A673 (cell line): ENCODE measurements around the gene ZFR. TPM values are rescaled to one million over a fixed set of nuclear protein-coding genes. Genes with fewer than 3 reads are reported as not detected.

Source experiments
- BruUV-seq: library from RNA; stranded (reverse); fragments of 400-500 nt; replicated peaks from 2 replicates; lab custom pipeline; 2021; lab: Mats Ljungman, UMichigan
- CTCF ChIA-PET: fragments of 300-600 bp; sonication (Branson Sonifier 250); formaldehyde crosslinking; loops from one replicate; lab custom pipeline; 2022; ENCODE audit warnings: antibody characterized with exemption; lab: Charles Lee
- POLR2A ChIA-PET: fragments of 300-600 bp; sonication (Branson Sonifier 250); formaldehyde crosslinking; loops from one replicate; lab custom pipeline; 2022; ENCODE audit warnings: antibody characterized with exemption; ENCODE audit not compliant: low non-redundant PET; lab: Charles Lee
- DNase-seq: peaks from one replicate; pipeline ENCODE4 v3.0.0-alpha.2; 2015; ENCODE audit warnings: low spot score
- H3K27ac ChIP-seq: fragments of 200-600 bp; sonication (generic); 2 replicates; pipeline ENCODE4 v1.5.1; 2016; ENCODE audit warnings: mixed run types, low read depth, mild to moderate bottlenecking, mixed read lengths, antibody characterized with exemption, low read length; ENCODE audit not compliant: poor library complexity, severe bottlenecking
- H3K27me3 ChIP-seq: fragments of 200-600 bp; sonication (generic); replicated peaks from 2 replicates; pipeline ENCODE4 v1.6.1; 2017; ENCODE audit warnings: mixed run types, low read depth, mild to moderate bottlenecking, mixed read lengths, antibody characterized with exemption, low read length; ENCODE audit not compliant: insufficient read depth, poor library complexity
- H3K36me3 ChIP-seq: fragments of 200-600 bp; sonication (generic); 2 replicates; pipeline ENCODE4 v1.6.1; 2016; ENCODE audit warnings: mixed run types, mild to moderate bottlenecking, mixed read lengths, antibody characterized with exemption, low read length; ENCODE audit not compliant: insufficient read depth, poor library complexity, severe bottlenecking
- H3K4me1 ChIP-seq: fragments of 200-600 bp; sonication (generic); 2 replicates; pipeline ENCODE4 v1.6.1; 2017; ENCODE audit warnings: mixed run types, mild to moderate bottlenecking, mixed read lengths, antibody characterized with exemption, low read length; ENCODE audit not compliant: insufficient read depth, poor library complexity, severe bottlenecking
- H3K4me3 ChIP-seq: fragments of 200-600 bp; sonication (generic); 2 replicates; pipeline ENCODE4 v1.5.1; 2016; ENCODE audit warnings: low read depth, mixed run types, mild to moderate bottlenecking, mixed read lengths, low read length; ENCODE audit not compliant: poor library complexity, severe bottlenecking
- H3K9me3 ChIP-seq: fragments of 200-600 bp; sonication (generic); 2 replicates; pipeline ENCODE4 v1.6.1; 2016; ENCODE audit warnings: mixed run types, low read depth, mild to moderate bottlenecking, mixed read lengths, antibody characterized with exemption, low read length; ENCODE audit not compliant: poor library complexity, severe bottlenecking
- CTCF ChIP-seq: fragments of 300-800, 200-600 bp; sonication (generic); conservative IDR thresholded peaks from 2 replicates; pipeline ENCODE4 v1.5.1; 2017; ENCODE audit warnings: low read depth, mild to moderate bottlenecking, antibody characterized with exemption, low read length, moderate library complexity, mixed read lengths
- EZH2 ChIP-seq: fragments of 200-600 bp; sonication (generic); IDR thresholded peaks from 2 replicates; pipeline ENCODE4 v1.6.1; 2017; ENCODE audit warnings: borderline replicate concordance, low read depth, mild to moderate bottlenecking, mixed read lengths, antibody characterized with exemption, low read length; ENCODE audit not compliant: poor library complexity, severe bottlenecking
- intact Hi-C: fragments of 100-400 bp; cut with micrococcal nuclease; formaldehyde crosslinking; loops from one replicate; pipeline ENCODE4 v1.10.0; 2022; ENCODE audit not compliant: unreplicated experiment
- total RNA-seq: library from RNA; stranded (reverse); gene quantifications from 2 replicates; pipeline ENCODE4 v1.2.3, GENCODE V29; 2021

Gene ZFR
- total RNA-seq, 1 experiment from 2014 or later: 110 TPM

GRCh38 chr5:32355686-32356085 lies 88.9 kb downstream of the ZFR start:
- no peak for DNase-seq
- ChIA-PET CTCF (interaction anchor here (0.6 kb wide), 1 partner anchor 328 kb away, joined by 6 read pairs; no protein-coding TSS in a partner anchor), POLR2A (no interaction called here)
- no peak for TF ChIP-seq EZH2
- no peak for TF ChIP-seq CTCF
- no TSS peak for BruUV-seq
- peaks cover 34% of the 10 kb centered on the region for H3K36me3 ChIP-seq
- H3K27ac ChIP-seq: no peak overlapping the region
- H3K9me3 ChIP-seq: no peaks in the 10 kb centered on the region
- H3K27me3 ChIP-seq: no peaks in the 10 kb centered on the region
- intact Hi-C loops: no loop called here
- no peaks in the 10 kb centered on the region for H3K4me1 ChIP-seq
- no peak overlapping the region for H3K4me3 ChIP-seq

GRCh38 chr5:32353420-32353819 lies 91.1 kb downstream of the ZFR start:
- intact Hi-C loops: no loop called here
- Histone ChIP-seq H3K27me3 (no peaks in the 10 kb centered on the region), H3K27ac (no peak overlapping the region), H3K4me1 (no peaks in the 10 kb centered on the region), H3K9me3 (no peaks in the 10 kb centered on the region), H3K36me3 (peaks cover 21% of the 10 kb centered on the region), H3K4me3 (no peak overlapping the region)
- POLR2A ChIA-PET: no interaction called here
- CTCF ChIA-PET: no interaction called here
- BruUV-seq: no TSS peak
- no peak for DNase-seq
- TF ChIP-seq EZH2 (no peak), CTCF (no peak)

- no peak for DNase-seq
- no TSS peak for BruUV-seq
- Histone ChIP-seq H3K4me1 (no peaks in the 10 kb centered on the region), H3K27me3 (no peaks in the 10 kb centered on the region), H3K4me3 (no peak overlapping the region), H3K36me3 (peaks cover 17% of the 10 kb centered on the region), H3K9me3 (no peaks in the 10 kb centered on the region), H3K27ac (no peak overlapping the region)
- CTCF ChIA-PET: no interaction called here
- TF ChIP-seq CTCF (no peak), EZH2 (no peak)
- POLR2A ChIA-PET: no interaction called here
- intact Hi-C loops: no loop called here
Measured at GRCh38 chr5:32352685-32353084, 91.9 kb downstream of the ZFR start.
